HG02678 (cell line): ENCODE measurements around the gene GATA5.

Source experiments
- ATAC-seq: cut with Tn5 transposase; IDR thresholded peaks from one replicate; pipeline ENCODE4 v1.9.1; 2021; ENCODE audit warnings: mild to moderate bottlenecking, moderate library complexity; ENCODE audit not compliant: unreplicated experiment

Gene GATA5

DNA sequence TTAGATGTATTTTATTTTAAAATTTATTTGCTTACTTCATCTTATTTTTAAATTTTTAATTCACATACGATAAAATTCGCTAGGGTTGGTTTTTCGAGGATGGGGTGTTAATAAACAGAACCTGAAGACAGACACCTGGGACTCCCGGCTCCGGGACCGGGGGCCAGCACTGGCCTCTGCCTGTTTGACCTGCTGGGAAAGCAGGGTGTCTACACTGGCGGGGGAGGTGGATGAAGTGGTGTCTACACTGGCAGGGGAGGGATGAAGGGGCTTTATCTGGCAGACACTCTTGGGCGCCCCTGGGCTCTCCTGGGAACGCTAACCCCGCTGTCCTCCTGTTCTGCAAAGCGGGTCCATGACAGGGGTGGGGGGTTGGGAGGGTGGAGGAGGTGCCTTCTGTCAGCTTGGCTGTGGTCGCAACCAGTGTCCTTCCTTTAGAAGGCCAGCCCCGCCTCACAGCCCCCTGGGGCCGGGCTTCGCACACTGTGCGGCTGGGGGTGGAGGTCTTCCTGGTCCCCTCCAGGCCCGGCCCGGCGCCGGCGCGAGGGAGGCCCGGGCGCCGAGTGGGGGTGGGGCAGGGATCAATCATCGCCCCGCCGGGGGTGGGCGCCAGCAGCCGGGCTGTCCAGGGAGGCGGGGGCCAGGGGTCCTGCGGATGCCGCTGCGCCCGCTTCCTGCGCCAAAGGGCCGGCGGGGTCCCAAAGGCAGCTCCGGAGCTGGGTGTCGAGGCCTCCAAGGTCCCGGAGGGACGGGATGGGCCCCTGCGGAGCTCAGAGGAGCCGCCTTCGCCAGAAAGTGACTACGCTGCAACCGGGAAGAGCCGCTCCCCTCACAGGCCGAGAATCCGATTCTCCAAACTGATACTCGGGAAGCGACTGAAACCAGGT, 1.8 kb downstream of the GATA5 start:
- ATAC-seq, result no peak

DNA sequence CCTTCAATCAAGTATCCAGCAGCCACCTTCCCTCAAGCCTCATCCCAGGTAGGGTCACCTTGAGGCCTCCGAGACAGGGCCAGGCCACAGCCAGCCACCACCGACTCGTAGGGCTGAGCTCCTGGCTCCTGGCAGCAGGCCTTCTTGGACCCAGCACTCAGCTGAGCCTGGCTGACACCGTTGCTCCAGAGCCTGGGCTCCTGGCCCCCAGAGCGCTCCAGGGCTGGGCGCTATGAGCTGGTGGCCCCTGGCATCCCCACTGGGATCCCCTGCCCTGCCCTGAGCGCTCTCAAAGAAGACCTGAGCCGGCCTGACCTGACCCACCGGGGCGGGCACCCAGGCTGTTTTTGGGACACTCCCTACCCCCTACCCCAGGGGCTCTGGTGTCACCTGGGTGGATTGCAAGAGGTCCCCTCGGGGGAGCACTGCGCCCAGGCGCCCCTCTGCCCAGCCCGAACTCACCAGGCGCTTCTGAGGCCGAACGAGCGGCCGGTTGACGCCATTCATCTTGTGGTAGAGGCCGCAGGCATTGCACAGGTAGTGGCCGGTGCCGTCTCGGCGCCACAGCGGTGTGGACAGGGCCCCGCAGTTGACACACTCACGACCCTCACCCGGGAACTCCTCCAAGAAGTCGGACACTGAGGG, 2.7 kb downstream of the GATA5 start:
- no peak for ATAC-seq

GRCh38 chr20:62472138-62472940, 3.5 kb downstream of the GATA5 start:
- ATAC-seq, result no peak

DNA sequence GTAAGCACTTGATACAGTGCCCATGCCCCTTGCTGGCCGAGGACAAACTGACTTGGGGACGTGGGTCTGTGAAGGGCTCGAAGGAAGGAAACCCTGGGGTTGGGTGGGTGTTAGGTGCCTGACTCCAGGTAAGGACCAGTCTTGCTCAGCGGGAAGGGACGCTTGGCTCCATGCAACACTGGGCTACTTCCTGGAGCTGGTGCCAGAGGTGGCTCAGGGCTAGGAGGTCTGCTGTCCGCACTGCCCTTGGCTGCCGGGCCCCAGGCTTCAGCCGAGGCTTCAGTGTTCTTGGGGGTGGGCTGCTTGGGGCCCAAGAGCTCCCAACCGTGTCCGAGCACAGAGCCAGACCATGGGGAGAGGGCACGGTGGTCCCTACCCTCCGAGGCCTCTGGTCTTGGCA, 5.3 kb downstream of the GATA5 start:
- ATAC-seq, result no peak

DNA sequence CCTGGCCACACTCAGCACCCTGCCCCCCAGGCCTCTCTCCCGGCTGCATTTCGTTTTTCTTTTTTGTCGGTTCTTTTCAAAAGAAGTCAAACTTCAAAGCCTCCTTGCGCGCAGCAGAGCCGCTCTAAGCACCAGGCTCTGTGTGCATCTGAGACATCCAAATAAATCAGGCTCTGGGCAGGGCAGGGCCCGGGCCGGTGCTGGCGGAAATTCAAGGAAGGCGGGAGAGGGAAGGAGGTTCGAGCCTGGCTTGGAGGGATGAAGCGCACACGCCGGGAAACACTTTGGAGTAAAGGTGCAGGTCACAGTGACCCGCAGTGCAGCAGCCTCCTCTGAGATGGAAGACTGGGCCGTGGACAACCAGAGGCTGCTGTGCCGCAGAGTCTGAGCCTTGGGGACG, 5.8 kb downstream of the GATA5 start:
- no peak for ATAC-seq

GRCh38 chr20:62469352-62469751, 6.4 kb downstream of the GATA5 start:
- ATAC-seq, result no peak

DNA sequence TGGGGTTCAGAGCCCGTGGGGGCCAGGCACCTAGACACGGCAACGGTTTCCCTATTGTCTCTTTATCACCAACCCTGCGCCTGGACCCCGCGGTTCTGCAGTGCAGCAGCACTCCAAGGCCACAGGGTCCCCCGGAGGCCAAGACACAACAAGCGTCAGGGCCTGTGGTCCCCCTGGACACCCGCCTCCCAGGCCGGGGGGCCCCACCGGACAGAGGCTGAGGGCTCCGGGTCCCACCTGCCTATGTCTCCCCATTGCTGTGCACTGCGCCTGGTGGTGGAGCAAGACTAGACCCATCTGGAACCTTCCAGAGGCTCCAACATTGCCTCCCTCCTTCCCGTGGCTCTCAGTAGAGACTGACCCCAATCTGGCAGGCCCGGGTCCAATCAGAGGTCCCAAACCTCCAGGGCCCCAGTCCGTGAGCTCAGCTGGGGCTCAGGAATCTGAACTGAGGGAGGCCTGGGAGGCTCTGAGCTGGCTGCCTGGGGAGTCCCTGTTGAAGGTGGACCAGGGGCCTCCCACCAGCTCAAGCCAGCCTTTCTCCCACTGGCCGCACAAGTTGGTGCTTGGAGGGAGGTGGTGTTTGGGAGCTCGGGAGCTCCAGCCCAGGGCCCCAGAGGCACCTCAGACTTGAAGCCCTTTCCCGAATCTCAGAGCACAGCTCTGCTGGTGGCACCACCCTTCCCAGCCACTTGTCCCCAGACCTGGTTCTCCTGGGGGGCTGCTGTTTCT, 8.8 kb downstream of the GATA5 start:
- no peak for ATAC-seq

DNA sequence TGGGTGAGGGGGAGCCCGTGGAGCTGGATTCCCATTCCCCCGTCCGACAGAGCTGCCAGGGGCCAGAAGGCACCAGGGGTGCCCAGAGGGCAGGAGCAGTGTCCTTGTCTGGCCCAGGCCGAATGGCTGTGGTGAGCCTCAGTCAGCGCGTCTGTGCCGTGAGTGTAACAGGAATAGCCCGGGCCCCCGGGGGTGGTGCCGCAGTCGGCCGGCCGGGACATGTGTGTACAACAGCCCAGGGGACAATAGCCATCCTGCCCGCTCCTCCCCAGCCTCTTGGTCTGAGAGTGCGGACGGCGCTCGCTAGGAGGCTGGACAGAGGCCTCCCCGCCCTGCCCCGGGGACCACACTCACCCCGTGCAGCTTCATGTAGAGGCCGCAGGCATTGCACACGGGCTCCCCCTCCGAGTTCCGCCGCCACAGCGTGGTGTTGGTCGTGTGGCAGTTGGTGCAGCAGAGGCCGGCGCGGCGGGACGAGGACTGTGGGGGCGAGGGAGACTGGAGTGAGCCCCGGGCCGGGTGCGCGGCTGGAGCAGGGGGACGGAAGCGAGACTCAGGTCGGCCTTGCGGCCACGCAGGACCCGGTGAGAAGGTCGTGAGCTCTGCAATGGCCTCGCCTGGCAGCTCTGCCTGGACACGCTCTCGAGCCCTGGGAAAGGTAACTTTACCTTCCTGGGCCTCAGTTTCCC, 9.6 kb downstream of the GATA5 start:
- ATAC-seq, result no peak

DNA sequence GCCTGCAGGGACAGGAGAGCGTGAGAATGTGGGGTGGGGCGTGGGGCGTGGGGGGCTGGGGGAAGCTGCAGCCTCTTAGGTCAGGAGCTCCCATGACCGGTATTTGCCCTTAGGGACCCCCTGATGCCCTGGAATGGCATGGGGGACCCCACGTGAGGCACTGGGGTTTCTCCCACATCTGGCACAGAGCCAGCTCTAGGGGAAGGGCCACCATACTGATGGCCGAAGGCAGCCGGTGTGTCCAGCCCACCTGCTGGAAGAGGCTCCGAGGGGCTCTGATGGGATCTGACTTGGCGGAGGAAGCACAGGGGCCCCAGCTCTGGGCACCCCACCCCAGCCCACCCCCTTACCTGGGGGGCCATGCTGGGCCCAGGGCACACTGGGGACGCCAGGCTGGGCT, 10.8 kb downstream of the GATA5 start:
- no peak for ATAC-seq

DNA sequence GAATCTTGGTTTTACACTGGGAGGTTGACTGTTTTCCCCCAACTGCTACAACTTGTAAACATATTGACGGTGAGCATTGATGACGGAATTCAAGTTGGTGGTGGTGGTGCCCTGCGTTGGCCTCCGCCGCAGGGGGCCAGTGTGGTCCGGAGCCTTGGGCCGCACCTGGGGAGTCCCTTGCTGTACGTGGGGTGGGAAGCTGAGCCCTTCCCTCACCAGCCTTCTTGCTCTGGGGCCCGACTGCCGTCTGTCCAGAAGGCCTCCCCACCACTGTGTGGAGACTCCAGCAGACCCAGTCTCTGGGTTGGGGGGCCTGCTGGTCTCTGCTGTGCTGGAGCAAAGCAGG, 11.4 kb downstream of the GATA5 start:
- no peak for ATAC-seq

DNA sequence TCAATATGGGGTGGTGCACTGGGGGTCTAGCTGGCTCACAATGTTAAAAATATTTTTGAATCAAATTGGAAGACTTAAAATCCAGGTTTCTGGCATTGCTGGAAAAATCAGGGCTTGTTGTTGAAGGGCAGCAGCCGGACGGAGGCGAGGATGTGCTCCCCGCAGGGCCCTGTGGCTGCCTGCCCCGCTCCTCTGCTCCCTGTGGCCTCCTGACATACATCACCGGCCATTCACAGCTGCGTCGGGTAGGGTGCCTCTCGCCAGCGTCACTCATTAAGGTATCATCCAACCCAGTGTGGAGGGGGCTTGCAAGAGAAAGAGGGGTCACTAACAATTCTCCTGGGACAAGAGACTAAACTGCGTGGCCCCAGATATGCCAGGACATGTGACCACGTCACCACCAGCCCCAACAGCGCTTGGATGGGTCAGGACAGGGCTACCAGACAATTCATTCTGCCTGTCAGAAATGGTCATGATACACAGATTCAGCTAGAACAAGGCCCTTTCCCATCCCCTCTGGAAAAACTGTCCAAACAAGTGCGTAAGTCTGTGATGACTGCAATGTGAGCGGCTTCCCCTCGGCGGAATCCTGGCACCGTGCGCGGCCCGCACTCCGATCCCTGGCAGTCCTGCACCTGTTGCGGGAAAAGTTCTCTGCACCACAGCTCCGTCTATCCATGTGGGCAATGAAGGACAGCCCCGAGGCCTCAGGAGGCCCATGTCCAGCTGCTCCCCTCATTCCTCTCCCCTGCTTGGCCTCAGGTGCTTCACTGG, 12.0 kb downstream of the GATA5 start:
- ATAC-seq, result no peak

GRCh38 chr20:62462976-62463592, 12.7 kb downstream of the GATA5 start:
- no peak for ATAC-seq

GRCh38 chr20:62461834-62462233, 14.0 kb downstream of the GATA5 start:
- ATAC-seq, result no peak

GRCh38 chr20:62461157-62461556, 14.6 kb downstream of the GATA5 start:
- ATAC-seq, result no peak

DNA sequence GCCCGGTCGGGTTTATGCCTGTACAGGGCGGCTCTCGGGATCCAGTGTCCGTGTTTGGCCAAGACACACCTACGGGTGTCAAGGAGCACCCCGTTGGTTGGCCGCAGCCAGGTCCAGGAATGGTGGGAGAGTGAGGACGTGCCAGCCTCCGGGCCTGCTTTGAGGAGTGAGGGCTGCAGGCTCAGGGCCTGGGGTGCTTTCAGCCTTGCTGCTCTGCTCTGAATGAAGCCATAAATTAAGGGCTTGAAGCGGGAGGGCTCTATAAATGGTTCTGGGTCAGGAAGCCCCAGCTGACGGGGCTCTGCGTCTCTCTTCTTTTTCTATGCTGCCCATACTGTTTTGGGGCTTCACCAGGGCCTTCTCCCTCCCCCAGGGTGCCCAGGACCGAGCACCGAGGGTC, 15.1 kb downstream of the GATA5 start:
- ATAC-seq, result no peak

GRCh38 chr20:62459488-62459887, 16.3 kb downstream of the GATA5 start:
- no peak for ATAC-seq

DNA sequence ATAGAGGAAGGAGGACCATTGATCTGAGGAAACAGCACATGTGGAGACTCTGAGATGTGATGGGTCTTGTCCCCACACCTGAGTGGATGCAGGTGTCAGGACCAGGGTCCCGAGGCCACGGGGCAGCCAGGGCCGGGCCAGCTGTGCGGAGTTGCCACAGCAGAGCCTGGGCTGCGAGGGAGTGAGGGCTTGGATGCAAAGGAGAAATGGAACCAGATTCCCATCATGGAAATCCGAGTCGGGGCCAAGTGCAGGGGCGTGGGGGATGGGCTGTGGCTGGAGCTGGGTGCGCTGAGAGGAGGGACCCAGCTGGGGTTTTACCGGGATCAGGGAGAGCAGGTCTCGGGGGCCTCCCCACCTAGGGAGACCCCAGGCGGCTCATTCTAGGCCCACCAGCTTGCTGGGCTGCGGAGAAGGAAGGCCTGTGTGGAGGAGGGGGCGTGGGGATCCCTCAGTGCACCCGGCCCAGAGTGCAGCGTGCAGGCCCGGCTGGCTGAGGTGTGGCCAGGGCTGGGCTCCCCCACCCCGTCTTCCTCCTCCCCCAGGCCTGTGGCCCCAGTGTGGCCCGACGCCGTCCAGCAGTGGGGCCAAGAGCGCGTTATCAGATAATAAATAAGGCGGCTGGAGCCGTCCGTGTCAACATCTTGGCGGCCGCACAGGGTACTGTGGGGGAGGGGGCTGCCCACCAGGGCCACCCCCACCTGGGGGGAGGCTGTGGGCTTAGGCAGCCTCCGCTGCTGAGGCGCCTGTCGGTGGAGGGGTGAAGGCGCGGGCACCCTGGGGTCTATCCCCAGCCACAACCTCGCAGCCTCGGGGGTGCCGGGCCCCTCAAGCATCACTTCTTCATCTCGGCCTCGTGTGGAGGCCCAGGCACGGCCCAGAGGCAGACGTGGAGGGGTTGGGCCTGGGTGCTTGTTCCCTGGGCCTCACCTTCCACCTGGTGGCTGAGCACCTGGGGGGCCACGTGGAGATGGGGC, 17.2 kb downstream of the GATA5 start:
- ATAC-seq, result no peak

- no peak for ATAC-seq
Observed at GRCh38 chr20:62457831-62458230, 18.0 kb downstream of the GATA5 start.
